Mesenchymal stem cell (in vitro differentiated cells and primary cell): ENCODE results near the gene NDUFB2.

Experiments
- DNase-seq: peaks from one replicate; pipeline ENCODE4 v3.0.0-alpha.2; 2013
- H2AFZ ChIP-seq: one replicate; pipeline ENCODE4 v1.6.1; 2013; ENCODE audit warnings: low read depth, mild to moderate bottlenecking, control low read depth, inconsistent platforms, low read length, moderate library complexity
- H2AK5ac ChIP-seq: 2 replicates; pipeline ENCODE4 v1.6.1; 2013; ENCODE audit warnings: low read length, moderate library complexity, mild to moderate bottlenecking, inconsistent platforms; ENCODE audit not compliant: severe bottlenecking
- H2BK120ac ChIP-seq: one replicate; pipeline ENCODE4 v1.6.1; 2013; ENCODE audit warnings: low read depth, mild to moderate bottlenecking, inconsistent platforms, low read length, moderate library complexity
- H2BK12ac ChIP-seq, 2 experiments: one replicate each; pipeline ENCODE4 v1.6.1; 2013; ENCODE audit warnings: inconsistent platforms in 2 of 2, low read length in 2 of 2, mild to moderate bottlenecking in 2 of 2, moderate library complexity in 2 of 2, control low read depth in 1 of 2
- H2BK15ac ChIP-seq: one replicate; pipeline ENCODE4 v1.6.1; 2013; ENCODE audit warnings: mild to moderate bottlenecking, low read depth, inconsistent platforms; ENCODE audit not compliant: poor library complexity, severe bottlenecking
- H2BK5ac ChIP-seq: 2 replicates; pipeline ENCODE4 v1.6.1; 2013; ENCODE audit warnings: low read depth, mild to moderate bottlenecking, low read length, control low read depth, inconsistent platforms; ENCODE audit not compliant: poor library complexity, severe bottlenecking
- H3K14ac ChIP-seq, 2 experiments: one replicate each; pipeline ENCODE4 v1.6.1; 2013; ENCODE audit warnings: inconsistent platforms in 2 of 2, low read length in 2 of 2, control low read depth in 1 of 2, mild to moderate bottlenecking in 1 of 2, moderate library complexity in 1 of 2
- H3K18ac ChIP-seq, 2 experiments: one replicate each; pipeline ENCODE4 v1.6.1; 2013; ENCODE audit warnings: inconsistent platforms in 2 of 2, low read length in 2 of 2, control low read depth in 1 of 2, low read depth in 1 of 2, mild to moderate bottlenecking in 1 of 2
- H3K23ac ChIP-seq, 2 experiments: one replicate each; pipeline ENCODE4 v1.6.1; 2013; ENCODE audit warnings: inconsistent platforms in 2 of 2, low read length in 2 of 2, mild to moderate bottlenecking in 2 of 2, moderate library complexity in 2 of 2, control low read depth in 1 of 2
- H3K27ac ChIP-seq: 2 replicates; pipeline ENCODE4 v1.5.1; 2013; ENCODE audit warnings: mild to moderate bottlenecking, moderate library complexity, low read length, control low read depth, inconsistent platforms; ENCODE audit not compliant: poor library complexity, severe bottlenecking
- H3K27me3 ChIP-seq, 2 experiments: 2 replicates each; pipeline versions ENCODE4 v1.6.1 to v1.7.0; 2013; ENCODE audit warnings: low read length in 2 of 2, mild to moderate bottlenecking in 2 of 2, moderate library complexity in 2 of 2, control low read depth in 1 of 2, inconsistent platforms in 1 of 2; ENCODE audit not compliant: control insufficient read depth in 1 of 2, insufficient read depth in 1 of 2
- H3K36me3 ChIP-seq, 2 experiments: 2 replicates each; pipeline versions ENCODE4 v1.6.1 to v1.7.0; 2013; ENCODE audit warnings: low read length in 2 of 2, control low read depth in 1 of 2, inconsistent platforms in 1 of 2, low read depth in 1 of 2, mild to moderate bottlenecking in 1 of 2; ENCODE audit not compliant: insufficient read depth in 2 of 2, control insufficient read depth in 1 of 2
- H3K4ac ChIP-seq, 2 experiments: one replicate each; pipeline ENCODE4 v1.6.1; 2013; ENCODE audit warnings: inconsistent platforms in 2 of 2, low read length in 2 of 2, mild to moderate bottlenecking in 2 of 2, moderate library complexity in 2 of 2, control low read depth in 1 of 2, low read depth in 1 of 2
- H3K4me1 ChIP-seq: 2 replicates; pipeline ENCODE4 v1.6.1; 2013; ENCODE audit warnings: low read depth, low read length, control low read depth; ENCODE audit not compliant: control insufficient read depth, insufficient read depth
- H3K4me2 ChIP-seq: 2 replicates; pipeline ENCODE4 v1.6.1; 2013; ENCODE audit warnings: low read length, mild to moderate bottlenecking, inconsistent platforms; ENCODE audit not compliant: poor library complexity, severe bottlenecking
- H3K4me3 ChIP-seq, 2 experiments: 2 replicates each; pipeline versions ENCODE4 v1.5.1 to v1.7.0; 2013; ENCODE audit warnings: low read length in 2 of 2, mild to moderate bottlenecking in 2 of 2, control low read depth in 1 of 2, low read depth in 1 of 2; ENCODE audit not compliant: insufficient read depth in 1 of 2
- H3K79me1 ChIP-seq: replicated peaks from 2 replicates; pipeline ENCODE4 v1.6.1; 2013; ENCODE audit warnings: mild to moderate bottlenecking, control low read depth, low read length, inconsistent platforms; ENCODE audit not compliant: poor library complexity, severe bottlenecking
- H3K9ac ChIP-seq: 2 replicates; pipeline ENCODE4 v1.7.0; 2013; ENCODE audit warnings: mild to moderate bottlenecking, low read length, moderate library complexity
- H3K9me3 ChIP-seq: 2 replicates; pipeline ENCODE4 v1.7.0; 2013; ENCODE audit warnings: mild to moderate bottlenecking, low read length; ENCODE audit not compliant: control insufficient read depth
- H4K8ac ChIP-seq: one replicate; pipeline ENCODE4 v1.6.1; 2013; ENCODE audit warnings: inconsistent platforms, mild to moderate bottlenecking, low read length, moderate library complexity
- H4K91ac ChIP-seq: one replicate; pipeline ENCODE4 v1.6.1; 2013; ENCODE audit warnings: mild to moderate bottlenecking, low read length, inconsistent platforms
- WGBS: methylation state at CpG from one replicate; pipeline ENCODE4 v1.1.7; 2013; ENCODE audit warnings: mixed read lengths; 5-methylcytosine and 5-hydroxymethylcytosine counted together

Gene NDUFB2

DNA sequence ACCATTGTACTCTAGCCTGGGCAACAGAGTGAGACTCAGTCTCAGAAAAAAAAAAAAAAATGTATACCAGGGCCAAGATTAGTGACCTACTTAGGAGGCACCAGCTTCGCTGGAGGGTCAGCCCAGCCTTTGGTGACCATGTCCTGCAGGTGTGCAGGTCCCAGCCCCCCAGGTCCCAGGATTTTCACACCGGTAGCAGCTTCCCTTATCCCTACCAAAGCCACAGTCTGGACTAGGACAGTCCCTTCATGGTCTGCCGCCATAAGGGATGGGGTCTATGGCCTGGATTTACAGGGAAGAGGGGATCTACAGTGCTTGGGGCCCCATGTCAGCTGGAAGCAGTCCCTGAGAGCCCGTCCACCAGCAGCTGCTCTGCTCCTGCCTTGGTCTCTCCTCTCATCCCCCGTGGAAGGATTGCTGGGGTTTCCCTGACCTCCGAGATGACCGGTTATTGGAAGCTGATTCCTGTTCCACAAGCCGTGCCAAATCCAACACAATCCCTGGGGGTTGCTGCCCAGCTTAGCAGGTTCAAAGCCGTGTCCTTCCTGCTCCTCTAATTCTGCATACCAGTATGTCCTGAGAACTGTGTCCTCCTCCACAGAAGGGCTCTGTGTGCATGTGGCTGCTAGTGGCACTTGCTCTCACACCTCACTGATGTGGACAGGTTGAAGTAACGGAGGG is 11.0 kb upstream of the NDUFB2 start:
- Histone ChIP-seq H3K9ac (no peak overlapping the region), H3K4me1 (peaks cover 1% of the 10 kb centered on the region), H3K36me3 (peaks cover 42 to 48% of the 10 kb centered on the region in 2 experiments), H2BK5ac (no peak overlapping the region), H2BK120ac (no peak overlapping the region), H3K23ac (no peak overlapping the region), H2AFZ (no peak overlapping the region), H3K4me3 (no peak overlapping the region), H3K79me1 (no peaks in the 10 kb centered on the region), H3K4ac (no peak overlapping the region), H3K9me3 (no peaks in the 10 kb centered on the region), H2AK5ac (no peak overlapping the region), H2BK15ac (no peak overlapping the region), H3K27me3 (no peaks in the 10 kb centered on the region), H4K91ac (no peak overlapping the region), H3K4me2 (no peak overlapping the region), H3K14ac (no peak overlapping the region), H4K8ac (no peak overlapping the region), H2BK12ac (no peak overlapping the region), H3K18ac (no peak overlapping the region), H3K27ac (no peak overlapping the region)
- 96% methylated on average over 9 of the region's 10 CpGs for WGBS
- DNase-seq: no peak

DNA sequence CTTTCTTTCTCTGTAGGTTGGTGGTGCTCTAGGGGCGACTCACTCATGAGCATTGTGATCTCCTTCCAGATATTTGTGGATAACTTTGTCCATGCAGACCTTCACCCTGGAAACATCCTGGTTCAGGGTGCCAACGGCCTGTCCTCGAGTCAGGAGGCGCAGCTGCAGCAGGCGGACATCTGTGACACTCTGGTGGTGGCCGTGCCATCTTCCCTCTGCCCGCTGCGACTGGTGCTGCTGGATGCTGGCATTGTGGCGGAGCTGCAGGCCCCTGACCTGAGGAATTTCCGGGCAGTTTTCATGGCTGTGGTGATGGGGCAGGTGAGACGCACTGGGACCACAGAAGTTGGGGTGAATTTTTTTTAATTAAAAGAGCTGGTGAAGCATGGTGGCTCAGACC is 9.6 kb upstream of the NDUFB2 start:
- Histone ChIP-seq H3K36me3 (peaks cover 43 to 46% of the 10 kb centered on the region in 2 experiments), H3K27ac (no peak overlapping the region), H3K79me1 (no peaks in the 10 kb centered on the region), H3K4ac (no peak overlapping the region), H3K9ac (no peak overlapping the region), H3K4me1 (peaks cover 1% of the 10 kb centered on the region), H4K8ac (no peak overlapping the region), H3K23ac (no peak overlapping the region), H3K4me3 (no peak overlapping the region), H3K14ac (no peak overlapping the region), H3K27me3 (no peaks in the 10 kb centered on the region), H2AK5ac (no peak overlapping the region), H3K4me2 (no peak overlapping the region), H2BK5ac (no peak overlapping the region), H2BK12ac (no peak overlapping the region), H2AFZ (no peak overlapping the region), H3K18ac (no peak overlapping the region), H3K9me3 (no peaks in the 10 kb centered on the region), H2BK15ac (no peak overlapping the region), H2BK120ac (no peak overlapping the region), H4K91ac (no peak overlapping the region)
- no peak for DNase-seq
- WGBS: 96% methylated on average over 11 of the region's 11 CpGs

DNA sequence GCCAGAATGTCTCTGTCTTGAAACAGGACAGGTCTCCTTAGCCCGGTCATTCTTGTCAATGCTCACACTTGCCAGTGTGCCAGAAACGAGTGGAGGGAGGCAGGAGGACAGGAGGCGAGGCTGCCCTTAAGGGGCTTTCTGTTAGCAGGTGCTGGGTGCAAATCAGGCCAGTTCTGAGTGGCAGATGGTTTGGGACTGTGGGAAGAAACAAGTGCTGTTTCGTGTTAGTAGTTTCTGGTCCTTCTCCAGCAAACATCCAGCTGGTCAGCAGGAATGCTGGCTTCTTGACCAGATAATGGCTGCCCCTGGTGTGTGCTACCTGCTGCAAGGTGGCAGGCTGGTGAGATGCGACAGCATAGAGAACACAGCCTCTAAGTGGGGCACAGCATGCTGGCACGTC is 8.2 kb upstream of the NDUFB2 start:
- Histone ChIP-seq H2BK5ac (no peak overlapping the region), H2BK12ac (no peak overlapping the region), H3K4me1 (peaks cover 1% of the 10 kb centered on the region), H3K4me3 (no peak overlapping the region), H2BK15ac (no peak overlapping the region), H3K27ac (no peak overlapping the region), H3K4me2 (no peak overlapping the region), H3K18ac (no peak overlapping the region), H3K27me3 (no peaks in the 10 kb centered on the region), H3K4ac (no peak overlapping the region), H3K9ac (no peak overlapping the region), H3K36me3 (peaks cover 43 to 46% of the 10 kb centered on the region in 2 experiments), H3K14ac (no peak overlapping the region), H3K23ac (no peak overlapping the region), H2BK120ac (no peak overlapping the region), H4K8ac (no peak overlapping the region), H4K91ac (no peak overlapping the region), H2AFZ (no peak overlapping the region), H2AK5ac (no peak overlapping the region), H3K9me3 (no peaks in the 10 kb centered on the region), H3K79me1 (no peaks in the 10 kb centered on the region)
- DNase-seq: no peak
- WGBS: 93% methylated on average over 6 of the region's 6 CpGs

DNA sequence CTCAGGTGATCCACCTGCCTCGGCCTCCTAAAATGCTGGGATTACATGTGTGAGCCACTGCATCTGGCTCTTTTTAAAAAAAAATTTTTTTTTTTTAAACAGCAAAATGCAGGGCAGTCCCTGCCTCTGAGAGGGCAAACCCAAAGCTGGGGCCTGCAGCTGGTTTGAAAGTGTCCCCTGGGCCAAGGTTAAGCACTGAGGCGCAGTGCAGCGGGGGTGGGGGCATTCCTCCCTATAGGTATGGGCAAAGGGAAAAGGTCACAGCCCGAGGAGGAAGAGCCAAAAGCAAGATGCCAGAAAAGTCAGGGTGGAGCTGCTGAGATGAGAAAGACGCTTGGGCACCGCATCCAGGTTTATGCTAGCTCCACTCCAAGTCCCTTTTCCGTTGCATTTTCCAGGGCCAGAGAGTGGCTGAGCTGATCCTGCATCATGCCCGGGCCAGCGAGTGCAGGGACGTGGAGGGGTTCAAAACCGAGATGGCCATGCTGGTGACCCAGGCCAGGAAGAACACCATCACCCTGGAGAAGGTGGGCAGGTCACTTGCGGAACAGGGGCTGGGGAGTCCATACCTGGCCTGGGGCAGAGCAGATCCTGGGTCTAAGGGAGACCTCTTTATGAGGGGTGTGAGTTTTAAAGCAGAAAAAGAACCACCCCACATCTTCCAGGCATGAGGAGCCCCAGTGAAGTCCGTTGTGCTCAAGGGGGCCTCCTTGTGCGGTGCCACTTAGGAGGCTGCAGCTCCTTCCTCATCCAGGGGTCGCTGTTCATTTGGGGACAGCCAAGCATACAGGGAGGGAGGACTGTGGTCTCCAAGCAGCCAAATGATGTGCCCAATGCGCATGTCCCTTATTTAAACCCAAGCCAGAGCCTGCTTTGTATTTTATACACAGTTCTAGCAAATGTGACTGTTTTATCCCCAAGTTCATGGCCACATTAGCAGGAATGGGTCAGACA is 7.0 kb upstream of the NDUFB2 start:
- no peak overlapping the region for H3K14ac ChIP-seq
- no peak overlapping the region for H2BK15ac ChIP-seq
- no peaks in the 10 kb centered on the region for H3K79me1 ChIP-seq
- H3K23ac ChIP-seq: no peak overlapping the region
- no peak overlapping the region for H2BK12ac ChIP-seq
- no peak overlapping the region for H2AK5ac ChIP-seq
- H3K27ac ChIP-seq: no peak overlapping the region
- no peak overlapping the region for H4K91ac ChIP-seq
- H2AFZ ChIP-seq: no peak overlapping the region
- H4K8ac ChIP-seq: no peak overlapping the region
- H2BK5ac ChIP-seq: no peak overlapping the region
- H3K4me1 ChIP-seq: no peaks in the 10 kb centered on the region
- H3K9ac ChIP-seq: no peak overlapping the region
- 95% methylated on average over 16 of the region's 16 CpGs for WGBS
- H2BK120ac ChIP-seq: no peak overlapping the region
- H3K4ac ChIP-seq: no peak overlapping the region
- H3K27me3 ChIP-seq: no peaks in the 10 kb centered on the region
- no peak for DNase-seq
- H3K18ac ChIP-seq: no peak overlapping the region
- no peak overlapping the region for H3K4me3 ChIP-seq
- no peak overlapping the region for H3K4me2 ChIP-seq
- peaks cover 43 to 45% of the 10 kb centered on the region in 2 experiments for H3K36me3 ChIP-seq
- H3K9me3 ChIP-seq: no peaks in the 10 kb centered on the region
